ENCODE results near the gene YIPF1.

DNA sequence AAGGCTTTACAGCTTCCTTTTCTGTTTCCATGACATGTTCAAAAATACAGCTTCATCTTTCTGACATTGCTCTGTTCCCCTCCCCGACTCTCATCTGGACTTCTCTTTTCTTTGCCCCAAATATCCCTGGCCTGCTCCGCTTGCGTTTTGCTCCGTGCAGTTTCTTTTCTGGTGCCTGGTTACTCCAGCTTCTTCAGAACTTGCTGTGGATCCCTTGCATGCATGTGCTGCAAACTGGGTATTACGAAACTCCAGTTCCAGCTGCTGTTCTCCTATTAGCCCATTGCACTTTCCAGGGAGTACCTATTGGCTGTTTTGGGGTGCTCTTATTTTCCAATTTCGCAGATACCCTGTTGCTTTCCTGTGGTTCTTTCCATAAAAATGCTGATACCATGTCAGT lies 41.6 kb downstream of the YIPF1 start:
- TF ChIP-seq, protein P1, sequence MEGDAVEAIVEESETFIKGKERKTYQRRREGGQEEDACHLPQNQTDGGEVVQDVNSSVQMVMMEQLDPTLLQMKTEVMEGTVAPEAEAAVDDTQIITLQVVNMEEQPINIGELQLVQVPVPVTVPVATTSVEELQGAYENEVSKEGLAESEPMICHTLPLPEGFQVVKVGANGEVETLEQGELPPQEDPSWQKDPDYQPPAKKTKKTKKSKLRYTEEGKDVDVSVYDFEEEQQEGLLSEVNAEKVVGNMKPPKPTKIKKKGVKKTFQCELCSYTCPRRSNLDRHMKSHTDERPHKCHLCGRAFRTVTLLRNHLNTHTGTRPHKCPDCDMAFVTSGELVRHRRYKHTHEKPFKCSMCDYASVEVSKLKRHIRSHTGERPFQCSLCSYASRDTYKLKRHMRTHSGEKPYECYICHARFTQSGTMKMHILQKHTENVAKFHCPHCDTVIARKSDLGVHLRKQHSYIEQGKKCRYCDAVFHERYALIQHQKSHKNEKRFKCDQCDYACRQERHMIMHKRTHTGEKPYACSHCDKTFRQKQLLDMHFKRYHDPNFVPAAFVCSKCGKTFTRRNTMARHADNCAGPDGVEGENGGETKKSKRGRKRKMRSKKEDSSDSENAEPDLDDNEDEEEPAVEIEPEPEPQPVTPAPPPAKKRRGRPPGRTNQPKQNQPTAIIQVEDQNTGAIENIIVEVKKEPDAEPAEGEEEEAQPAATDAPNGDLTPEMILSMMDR (IDR thresholded peaks at IDR 0.05), result no peak
- no peak for TF ChIP-seq POLR2A (IDR thresholded peaks at IDR 0.05)

Measured in adrenal gland (tissue), 5 donors.